RKO (cell line): ENCODE measurements around the gene JARID2.
"Not testable (repeated sequence)": the region's sequence is repeated elsewhere in the genome, so short reads cannot be mapped to it uniquely, and the experiment has no call there.

Experiments
- DNase-seq: peaks from one replicate; pipeline ENCODE4 v3.0.0-alpha.2; 2016; ENCODE audit warnings: low spot score

Gene JARID2

DNA sequence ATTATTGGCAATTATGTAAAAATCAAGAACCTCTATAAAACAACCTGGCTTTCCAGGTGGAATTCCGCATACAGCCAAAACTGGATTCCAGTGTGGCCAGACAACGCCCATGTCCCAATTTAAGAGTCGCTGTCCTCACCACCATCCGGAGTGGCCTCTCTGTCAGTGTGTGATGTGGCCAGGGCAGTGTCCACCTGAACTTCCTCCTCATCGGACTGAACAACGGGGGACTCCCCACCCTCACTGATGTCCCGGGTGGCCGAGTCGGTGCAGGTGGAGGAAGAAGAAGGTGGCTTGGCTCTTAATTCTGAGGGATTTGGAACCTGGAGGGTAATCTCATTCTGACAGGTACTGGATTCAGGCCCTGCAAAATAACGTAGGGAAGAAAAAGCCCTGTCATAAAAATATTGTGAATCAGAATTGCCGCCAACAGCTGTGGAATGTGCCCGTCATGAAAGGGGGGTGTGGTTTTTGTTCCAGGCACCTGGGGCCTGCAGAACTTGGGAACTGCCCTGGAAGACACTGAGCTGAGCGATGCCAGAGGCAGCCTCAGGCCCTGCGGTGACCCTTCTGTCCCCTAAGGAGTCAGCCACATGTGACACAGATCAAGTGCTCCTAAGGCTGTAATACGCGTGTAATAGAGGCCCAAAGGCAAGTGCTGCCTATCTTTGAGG is 277.1 kb downstream of the JARID2 start:
- no peak for DNase-seq

DNA sequence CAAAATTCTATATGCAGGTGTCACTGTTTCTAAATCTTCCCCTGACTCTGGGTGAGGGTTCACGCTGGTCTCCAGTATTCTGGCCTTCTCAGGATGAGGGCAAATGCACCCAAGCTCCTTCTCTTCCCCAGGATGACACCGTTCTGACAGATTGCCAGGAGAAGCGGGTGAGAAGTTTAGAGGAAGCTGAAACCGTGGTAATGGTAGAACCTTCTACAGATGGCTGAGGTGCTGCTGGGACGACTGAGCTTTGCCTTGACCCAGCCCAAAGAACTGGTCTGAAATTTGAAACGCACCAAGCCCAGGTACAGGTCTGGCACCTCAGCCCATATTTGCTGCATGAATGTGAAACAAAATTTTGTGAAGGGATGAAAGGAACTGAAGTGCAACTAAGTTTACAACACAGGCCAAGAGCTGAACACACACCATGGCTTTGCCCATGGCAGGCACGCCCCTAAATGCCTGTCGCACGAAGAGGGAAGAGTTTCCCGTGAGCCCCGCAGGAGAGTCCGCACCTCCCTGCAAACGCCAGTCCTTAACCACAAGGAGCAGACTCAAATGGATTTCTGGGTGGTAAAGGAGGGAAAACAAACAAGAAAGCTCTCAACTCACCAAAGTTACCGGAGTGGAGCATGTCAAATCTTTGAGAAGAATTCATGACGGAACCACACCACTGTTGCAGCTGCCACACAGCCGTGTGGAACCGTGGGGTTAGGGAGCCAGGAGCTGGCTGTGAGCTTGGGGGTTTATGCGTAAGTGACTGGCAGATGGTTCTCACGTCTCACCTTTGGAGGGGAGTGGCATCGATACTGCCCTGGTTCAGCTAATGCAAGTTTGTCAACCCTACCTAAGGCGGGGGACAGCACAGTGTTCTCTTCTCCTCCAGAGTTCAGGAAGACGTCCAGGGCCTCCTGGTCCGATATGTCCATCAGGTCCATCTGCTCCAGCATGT is 278.1 kb downstream of the JARID2 start:
- no peak for DNase-seq

DNA sequence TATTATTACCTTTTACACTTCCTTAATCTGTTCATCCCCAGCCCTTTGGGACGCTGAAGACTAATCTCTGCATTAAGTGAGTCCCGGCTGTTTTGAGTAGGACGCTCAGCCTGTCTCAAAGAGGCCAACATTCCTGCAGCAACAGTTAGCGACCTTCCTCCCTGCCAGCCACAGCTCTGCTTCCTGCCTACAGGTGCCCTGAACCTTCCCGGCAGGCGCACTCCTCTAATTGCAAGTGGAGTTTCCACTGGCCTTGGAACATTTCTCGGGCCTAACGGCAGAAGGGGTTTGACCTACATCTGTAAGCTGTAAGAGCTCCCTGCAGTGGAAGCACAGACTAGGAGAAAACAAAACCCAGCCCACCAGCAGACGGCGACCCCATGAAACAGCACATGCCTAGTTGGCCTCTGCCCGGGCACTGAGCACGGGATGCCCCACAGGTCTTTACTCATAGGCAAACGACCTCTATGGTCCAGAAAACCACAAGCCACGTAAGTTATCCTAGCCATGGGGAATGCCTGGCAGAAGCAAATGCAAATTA is 279.1 kb downstream of the JARID2 start:
- no peak for DNase-seq

DNA sequence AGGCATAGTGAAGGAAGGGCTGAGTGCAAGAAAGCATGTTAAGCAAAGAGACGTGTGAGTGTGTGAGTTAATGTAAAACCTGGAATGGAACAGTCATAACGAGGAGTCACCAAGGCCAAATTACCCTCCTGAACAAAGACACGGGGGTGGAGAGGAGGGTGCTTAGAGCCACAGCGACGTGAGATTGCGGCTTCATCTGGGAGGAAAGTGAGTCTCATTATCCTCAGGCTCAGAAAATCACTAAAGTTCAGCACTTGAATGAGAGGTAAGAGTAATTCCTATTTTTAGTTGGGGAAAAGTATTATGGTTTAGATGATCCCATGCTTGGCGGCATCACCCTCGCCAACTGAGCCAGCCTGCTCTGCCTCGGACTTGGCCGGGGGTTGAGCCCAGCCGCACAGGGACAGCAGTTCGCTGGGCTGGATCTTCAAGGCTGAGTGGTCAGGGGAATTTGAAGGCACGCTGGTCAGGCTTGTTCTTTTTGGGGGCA is 280.4 kb downstream of the JARID2 start:
- no peak for DNase-seq

DNA sequence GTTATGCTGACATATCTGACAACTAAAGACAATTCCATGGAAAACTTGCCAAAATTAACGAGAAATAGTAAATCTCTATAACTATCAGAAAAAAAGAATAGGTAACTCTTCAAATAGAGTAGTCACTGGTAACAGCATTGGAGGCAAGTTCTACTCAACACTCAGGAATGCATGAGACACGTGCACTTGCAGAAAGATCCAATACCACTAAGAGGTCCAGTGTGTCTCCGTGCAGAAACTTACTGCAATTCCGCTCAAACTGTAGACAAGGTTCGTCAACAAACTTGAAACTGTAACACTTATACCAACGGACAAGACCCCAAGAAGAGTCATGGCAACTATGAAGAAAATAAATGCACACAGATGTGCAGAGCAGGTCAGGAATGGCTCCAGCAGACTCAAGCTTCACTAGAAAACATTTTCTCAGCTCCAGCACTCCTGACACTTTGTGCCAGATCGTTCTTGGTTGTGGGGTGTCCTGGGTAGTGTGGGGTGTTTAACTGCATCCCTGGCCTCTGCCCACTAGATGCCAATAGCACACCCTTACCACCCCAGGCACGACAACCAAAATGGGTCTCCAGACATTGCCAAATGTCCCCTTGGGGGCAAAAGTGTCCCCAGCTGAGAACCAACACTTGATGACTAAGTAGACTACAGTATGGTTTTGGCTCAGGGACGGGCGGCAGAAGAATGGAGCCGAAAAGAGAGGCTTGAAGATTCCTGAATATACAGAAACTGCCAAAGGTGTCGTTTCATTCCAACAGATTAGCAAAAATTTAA is 282.2 kb downstream of the JARID2 start:
- DNase-seq = peak; percentile 11

DNA sequence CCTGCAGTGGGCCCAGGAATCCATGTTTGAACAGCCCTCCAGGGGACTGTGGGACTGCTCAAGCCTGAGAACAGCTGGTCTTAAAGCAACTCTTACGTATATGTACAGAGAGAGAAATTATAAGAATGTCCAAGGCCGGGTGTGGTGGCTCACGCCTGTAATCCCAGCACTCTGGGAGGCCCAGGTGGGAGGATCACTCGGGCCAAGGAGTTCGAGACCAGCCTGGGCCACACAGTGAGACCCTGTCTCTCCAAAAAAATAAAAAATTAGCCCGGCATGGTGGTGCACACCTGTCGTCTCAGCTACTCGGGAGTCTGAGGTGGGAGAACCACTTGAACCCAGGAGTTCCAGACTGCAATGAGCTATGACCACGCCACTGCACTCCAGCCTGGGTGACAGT is 283.0 kb downstream of the JARID2 start:
- DNase-seq = no peak

DNA sequence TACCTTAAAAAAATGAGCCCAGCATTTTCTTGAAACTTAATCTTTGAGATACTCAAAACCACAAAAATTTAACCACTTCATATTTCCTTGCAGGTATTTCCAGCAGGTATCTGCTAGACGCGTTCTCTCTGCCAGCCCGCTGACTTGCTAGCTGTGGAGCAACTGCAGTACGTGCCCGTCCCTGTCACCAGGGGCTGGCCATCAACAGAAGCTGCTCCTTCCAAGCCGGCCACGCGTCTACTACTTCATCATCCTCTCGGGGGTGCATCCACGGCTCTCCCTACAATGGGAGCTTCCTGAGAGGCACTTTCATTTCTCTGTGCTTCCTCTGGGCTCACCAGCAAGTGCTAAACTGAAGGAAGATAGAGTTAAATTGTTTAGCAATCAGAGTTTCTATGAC is 284.5 kb downstream of the JARID2 start:
- no peak for DNase-seq

DNA sequence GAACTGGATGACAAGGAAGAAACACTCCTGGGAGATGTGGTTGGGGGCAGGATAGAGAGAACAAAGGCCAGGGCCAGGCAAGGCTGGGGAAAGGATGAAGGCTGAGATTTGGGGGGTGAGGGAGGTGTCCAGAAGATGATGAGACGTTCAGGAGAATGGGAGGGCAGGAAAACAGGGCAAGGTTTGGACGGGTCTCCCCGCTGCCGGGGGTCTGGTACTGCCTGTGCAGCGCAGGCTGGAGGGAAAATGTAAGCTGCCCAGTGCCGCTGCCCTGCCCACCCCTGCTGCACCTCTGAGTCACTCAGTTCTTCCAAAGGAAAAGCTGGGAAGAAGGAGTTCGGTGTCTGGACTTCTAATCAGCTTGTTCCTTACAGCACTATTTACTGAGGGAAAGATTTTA is 286.1 kb downstream of the JARID2 start:
- DNase-seq = no peak

DNA sequence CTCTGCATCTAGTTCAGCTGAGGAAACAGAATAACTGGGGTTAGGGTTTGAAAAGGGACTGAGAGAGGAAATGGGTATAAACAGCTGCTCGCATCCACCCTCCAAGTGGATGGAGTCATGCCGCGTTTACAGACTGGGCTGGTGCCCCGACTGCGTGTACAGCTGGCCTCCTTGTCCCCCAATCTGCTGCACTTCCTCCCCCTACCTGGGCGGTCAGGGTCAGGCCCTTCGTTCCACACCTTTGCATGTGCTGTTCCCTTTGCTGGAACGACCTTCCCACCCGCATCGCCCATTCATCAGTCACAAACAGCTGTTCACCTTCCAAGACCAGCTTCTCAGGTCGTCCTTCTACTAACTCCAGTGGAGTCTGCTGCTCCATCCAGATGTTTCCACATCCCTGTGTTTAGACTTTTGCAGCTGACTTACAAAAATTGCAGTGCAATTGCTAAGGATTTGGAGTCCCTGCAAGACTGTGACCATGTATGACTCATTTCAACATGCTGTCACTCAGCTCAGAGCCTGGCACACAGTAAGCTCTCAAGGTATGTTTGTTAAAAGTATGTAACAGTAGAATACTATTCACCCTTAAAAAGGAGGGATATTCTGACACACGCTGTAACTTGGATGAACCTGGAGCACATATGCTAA is 287.6 kb downstream of the JARID2 start:
- DNase-seq = no peak

DNA sequence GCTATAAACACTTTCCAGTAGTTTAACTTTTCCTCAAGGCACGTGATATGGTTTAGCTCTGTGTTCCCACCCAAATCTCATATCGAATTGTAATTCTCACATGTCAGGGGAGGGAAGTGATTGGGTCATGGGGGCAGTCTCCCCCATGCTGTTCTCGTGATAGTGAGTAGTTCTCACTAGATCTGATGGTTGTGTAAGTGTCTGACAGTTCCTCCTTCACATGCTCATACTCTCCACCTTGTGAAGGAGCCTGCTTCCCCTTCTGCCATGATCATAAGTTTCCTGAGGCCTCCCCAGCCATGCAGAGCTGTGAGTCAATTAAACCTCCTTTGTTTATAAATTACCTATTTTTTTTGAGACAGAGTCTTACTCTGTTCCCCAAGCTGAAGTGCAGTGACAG is 289.1 kb downstream of the JARID2 start:
- DNase-seq = no peak

DNA sequence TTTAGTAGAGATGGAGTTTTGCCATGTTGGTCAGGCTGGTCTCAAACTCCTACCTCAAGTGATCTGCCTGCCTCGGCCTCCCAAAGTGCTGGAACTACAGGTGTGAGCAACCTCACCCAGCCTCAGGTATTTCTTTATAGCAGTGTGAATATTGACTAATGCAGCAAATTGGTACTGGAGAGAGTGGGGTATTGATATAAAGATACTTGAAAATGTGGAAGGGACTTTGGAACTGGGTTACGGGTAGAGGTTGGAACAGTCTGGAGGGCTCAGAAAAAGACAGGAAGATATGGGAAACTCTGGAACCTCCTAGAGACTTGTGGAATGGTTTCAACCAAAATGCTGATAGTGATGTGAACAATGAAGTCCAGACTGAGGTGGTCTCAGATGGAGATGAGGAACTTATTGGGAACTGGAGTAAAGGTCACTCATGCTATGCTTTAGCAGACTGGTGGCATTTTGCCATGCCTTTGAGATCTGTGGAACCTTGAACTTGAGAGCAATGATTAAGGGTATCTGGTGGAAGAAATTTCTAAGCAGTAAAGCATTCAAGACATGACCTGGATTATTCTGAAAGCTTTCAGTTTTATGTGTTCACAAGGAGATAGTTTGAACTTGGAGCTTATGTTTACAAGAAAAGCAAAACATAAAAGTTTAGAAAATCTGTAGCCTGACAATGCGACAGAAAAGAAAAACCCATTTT is 289.8 kb downstream of the JARID2 start:
- DNase-seq = no peak

DNA sequence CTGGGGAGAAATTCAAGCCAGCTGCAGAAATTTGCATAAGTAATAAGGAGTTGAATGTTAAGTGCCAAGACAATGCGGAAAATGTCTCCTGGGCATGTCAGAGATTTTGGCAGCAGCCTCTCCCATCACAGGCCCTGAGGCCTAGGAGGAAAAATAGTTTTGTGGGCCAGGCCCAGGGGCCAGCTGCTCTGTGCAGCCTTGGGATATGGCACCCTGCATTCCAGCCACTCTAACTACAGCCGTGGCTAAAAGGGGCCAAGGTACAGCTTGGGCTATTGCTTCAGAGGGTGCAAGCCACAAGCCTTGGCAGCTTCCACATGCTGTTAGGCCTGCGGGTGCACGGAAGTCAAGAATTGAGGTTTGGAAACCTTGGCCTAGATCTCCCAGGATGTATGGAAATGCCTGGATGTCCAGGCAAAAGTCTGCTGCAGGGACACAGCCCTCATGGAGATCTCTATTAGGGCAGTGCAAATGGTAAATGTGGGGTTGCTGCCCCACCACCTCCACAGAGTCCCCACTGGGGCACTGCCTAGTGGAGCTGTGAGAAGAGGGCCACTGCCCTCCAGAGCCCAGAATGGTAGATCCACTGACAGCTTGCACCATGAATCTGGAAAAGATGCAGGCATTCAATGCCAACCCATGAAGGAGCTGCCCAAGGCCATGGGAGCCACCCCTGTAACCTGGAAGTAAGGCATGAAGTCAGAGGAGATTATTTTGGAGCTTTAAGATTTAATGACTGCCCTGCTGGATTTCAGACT is 290.5 kb downstream of the JARID2 start:
- no peak for DNase-seq

DNA sequence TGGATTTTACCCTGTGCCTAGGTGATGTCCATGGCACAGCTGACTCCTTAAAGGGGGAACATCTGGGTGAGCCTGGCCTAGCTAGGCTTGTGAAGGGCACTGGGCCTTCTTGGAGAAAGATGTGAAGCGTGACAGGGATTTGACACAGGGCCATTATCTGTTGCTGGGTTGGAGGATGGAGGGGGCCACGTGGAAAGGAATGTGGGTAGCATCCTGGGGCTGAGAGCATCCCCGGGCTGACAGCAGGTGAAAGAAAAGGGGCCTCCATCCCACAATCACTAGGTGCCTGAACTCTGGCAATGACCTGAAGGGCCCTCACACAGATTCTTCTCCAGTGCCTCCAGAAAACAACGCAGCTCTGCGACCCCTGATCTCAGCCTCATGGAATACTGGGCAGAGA is 292.2 kb downstream of the JARID2 start:
- no peak for DNase-seq

DNA sequence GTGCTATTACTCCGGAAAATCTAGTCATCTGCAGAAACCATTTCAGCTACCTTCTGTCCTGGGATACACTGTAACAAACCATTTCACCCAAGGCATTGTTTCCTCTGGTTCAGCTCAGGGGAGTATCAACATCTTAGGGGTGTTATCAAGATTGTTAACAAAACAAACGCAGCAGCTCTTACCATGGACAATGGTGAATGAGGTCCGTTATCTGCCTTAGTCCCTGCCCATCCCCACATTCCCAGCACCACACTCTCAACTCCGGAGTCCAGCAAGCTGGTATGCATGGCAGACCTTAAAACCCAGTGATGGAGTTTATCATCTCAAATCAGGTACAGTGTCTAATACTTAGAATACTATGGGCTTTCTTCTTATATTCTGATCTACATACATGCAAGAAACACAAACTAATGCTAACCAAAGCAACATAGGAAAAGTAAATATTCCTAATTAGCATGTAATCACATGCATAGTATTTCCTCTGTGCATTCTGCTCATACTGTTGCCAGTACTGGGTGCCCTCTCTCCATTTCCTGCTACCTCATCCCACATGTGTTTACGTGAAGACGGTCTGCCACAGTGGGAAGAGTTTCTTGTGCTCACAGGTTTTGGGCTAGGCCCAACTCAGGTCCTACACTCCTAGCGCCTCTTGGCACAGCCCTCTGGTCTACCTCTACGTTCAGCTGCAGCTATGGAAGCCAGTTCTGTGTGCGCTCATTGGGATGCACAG is 293.1 kb downstream of the JARID2 start:
- DNase-seq = no peak

DNA sequence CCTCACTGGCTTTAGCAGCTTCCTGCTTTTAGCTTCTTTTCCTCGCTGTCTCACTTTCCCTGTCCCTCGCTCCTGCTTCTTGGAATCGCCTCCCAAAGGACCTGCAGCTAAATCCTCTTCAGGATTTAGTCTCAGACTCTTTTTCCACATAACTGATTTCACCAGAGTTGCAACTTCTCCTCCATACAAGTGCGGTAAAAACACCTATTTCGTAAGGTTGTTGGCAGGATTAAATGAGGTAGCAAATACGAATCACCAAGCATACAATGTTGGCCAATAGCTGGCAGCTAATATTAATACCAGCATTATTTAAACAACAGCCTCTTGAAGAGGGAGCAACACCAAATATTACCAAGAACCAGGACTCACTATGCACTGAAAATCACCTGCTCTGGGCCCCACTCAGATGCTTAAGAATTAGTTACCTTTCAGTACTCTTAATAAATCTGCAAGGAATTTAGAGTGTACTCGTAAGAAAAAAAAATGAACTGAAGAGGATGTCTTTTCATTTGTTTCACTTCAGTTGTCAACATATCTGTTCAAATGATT is 293.9 kb downstream of the JARID2 start:
- no peak for DNase-seq

DNA sequence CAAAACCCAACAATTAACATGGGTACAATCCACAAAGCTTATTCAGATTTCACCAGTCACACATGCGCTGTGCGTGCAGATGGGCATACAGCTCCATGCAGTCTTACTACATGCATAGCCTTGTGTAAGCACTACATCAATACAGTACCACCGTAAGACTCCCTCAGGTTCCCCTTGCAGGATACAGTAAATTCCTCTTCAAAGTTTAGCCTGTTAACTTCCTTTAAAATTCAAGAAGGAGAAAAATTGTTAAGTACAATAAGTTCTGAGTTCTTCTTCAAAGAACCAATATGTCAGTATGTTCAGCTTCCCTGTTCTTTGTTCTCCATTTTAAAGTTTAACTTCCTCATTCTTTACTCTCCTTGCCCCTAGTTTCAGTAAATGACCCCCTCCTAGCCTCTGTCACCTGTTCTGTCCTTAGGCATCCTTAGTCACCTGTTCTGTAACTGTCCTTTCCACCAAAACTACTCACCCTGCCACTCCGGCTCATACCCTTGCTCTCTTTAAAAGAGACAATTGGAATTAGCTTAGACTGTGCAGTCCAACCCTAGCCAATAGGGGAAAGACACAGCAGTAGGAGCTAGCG is 297.6 kb downstream of the JARID2 start:
- DNase-seq = not testable (repeated sequence)

DNA sequence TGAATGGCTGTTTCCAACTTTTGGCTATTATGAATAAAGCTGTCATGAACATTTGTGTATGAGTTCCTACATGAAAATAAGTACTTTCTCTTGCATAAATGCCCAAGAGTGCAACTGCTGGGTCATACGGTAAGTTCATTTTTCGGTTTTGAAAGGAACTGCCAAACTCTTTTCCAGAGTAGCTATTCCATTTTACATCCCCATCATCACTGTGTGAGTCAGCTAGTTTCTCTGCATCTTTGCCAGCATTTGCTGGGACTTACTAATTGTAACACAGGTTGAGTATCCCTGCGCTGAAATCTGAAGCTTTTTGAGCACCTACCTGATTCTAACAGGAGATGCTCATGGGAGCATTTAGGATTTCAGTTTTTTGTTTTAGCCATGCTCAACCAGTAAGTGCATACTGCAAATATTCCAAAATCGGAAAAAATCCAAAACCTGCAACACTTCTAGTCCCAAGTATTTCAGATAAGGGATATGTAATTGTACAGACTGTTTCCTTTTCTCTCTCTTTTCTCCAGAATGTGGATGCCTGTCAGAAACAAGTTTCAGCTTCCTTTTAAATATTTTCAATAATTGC is 298.5 kb downstream of the JARID2 start:
- DNase-seq = no peak

DNA sequence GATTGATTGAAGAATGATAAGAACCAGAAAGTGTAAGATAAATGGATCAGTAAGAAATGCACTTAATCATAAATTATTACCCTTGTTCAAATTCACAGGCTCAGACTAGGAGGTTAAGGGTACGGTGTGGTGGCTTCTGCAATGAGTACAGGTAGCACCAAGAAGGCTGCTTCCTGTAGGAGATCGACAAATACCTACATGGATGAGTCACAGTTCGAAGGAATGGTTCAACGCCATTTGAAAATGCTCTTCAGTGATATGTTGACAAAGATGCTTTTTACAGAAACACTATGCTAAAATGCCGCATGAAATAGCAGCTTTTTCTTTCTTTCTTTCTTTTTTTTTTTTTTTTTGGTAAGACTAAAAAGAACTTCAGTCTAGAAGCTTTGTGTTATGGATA is 300.7 kb downstream of the JARID2 start:
- DNase-seq = no peak

DNA sequence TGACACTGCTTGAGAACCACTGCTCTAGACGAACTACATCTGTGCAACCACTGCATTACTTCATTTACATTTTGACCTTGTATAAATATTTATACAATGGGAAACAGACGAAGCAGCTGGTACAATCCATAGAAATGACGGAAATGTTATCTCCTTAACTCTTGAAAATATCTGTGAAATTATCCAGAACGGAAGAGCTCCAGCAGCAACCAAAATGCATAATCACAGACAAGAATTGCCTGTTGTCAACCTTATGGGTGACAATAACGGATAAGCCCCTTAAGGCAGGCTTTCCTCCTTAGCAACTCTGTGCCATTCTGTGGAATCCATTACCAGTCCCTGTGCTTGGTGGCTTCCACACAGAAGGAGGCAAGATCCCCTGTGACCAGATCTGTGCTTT is 301.5 kb downstream of the JARID2 start:
- DNase-seq = no peak
